Left renal cortex interstitium (tissue), 4 donors: ENCODE results near the gene SYTL5. TPM values are rescaled to one million over a fixed set of nuclear protein-coding genes. Genes with fewer than 3 reads are reported as not detected.

Experiments
- DNase-seq, 4 donors: peaks; one replicate each; pipeline ENCODE4 v3.0.0-alpha.2; 2013; ENCODE audit warnings: low read depth in 4 of 4, low spot score in 2 of 4, missing footprints in 1 of 4
- polyA plus RNA-seq, 4 donors: library from polyadenylated mRNA; unstranded; fragments of 120-200 nt; gene quantifications; one replicate each; pipeline ENCODE4 v1.2.1, GENCODE V29; 2013; ENCODE audit not compliant: insufficient read length in 4 of 4

Gene SYTL5
- polyA plus RNA-seq, 4 donors: 2.0 to 3.7 (median 3.0) TPM

- DNase-seq: peak in 2 of 4 donors; percentile 9 to 26
These were observed 12.5 kb downstream of the SYTL5 start for GRCh38 chrX:38018766-38019425.

- no peak for DNase-seq
These were observed 21.9 kb downstream of the SYTL5 start for GRCh38 chrX:38028300-38028699.

- DNase-seq: no peak
These were observed 30.1 kb downstream of the SYTL5 start for GRCh38 chrX:38036466-38036865.

GRCh38 chrX:38038501-38038900 is 32.1 kb downstream of the SYTL5 start:
- DNase-seq: no peak

GRCh38 chrX:38041237-38041636 is 34.9 kb downstream of the SYTL5 start:
- DNase-seq: no peak

- no peak for DNase-seq
These were observed 38.3 kb downstream of the SYTL5 start for GRCh38 chrX:38044701-38045100.

- peak in 1 of 4 donors; percentile 10 for DNase-seq
These were observed 39.3 kb downstream of the SYTL5 start for GRCh38 chrX:38045538-38046096.

- DNase-seq: no peak
These were observed 42.5 kb downstream of the SYTL5 start for GRCh38 chrX:38048886-38049285.

- no peak for DNase-seq
These were observed 44.5 kb downstream of the SYTL5 start for GRCh38 chrX:38050806-38051205.

GRCh38 chrX:38052096-38052495 is 45.7 kb downstream of the SYTL5 start:
- no peak for DNase-seq

- no peak for DNase-seq
These were observed 49.0 kb downstream of the SYTL5 start for GRCh38 chrX:38055170-38055847.

- DNase-seq: no peak
These were observed 54.1 kb downstream of the SYTL5 start for GRCh38 chrX:38060331-38060878.

GRCh38 chrX:38061335-38061734 is 55.0 kb downstream of the SYTL5 start:
- DNase-seq: no peak

- no peak for DNase-seq
These were observed 60.6 kb downstream of the SYTL5 start for GRCh38 chrX:38066934-38067333.

GRCh38 chrX:38069273-38069672 is 62.9 kb downstream of the SYTL5 start:
- DNase-seq: no peak

GRCh38 chrX:38069991-38070390 is 63.6 kb downstream of the SYTL5 start:
- DNase-seq: no peak

- no peak for DNase-seq
These were observed 73.1 kb downstream of the SYTL5 start for GRCh38 chrX:38079463-38079862.

GRCh38 chrX:38080808-38081207 is 74.5 kb downstream of the SYTL5 start:
- no peak for DNase-seq

- no peak for DNase-seq
These were observed 75.6 kb downstream of the SYTL5 start for GRCh38 chrX:38081909-38082308.

GRCh38 chrX:38082309-38082708 is 76.0 kb downstream of the SYTL5 start:
- DNase-seq: no peak

GRCh38 chrX:38085813-38086212 is 79.5 kb downstream of the SYTL5 start:
- DNase-seq: no peak
